Psoas muscle (tissue), 8 donors: ENCODE data around the gene ZNF302. TPM values are rescaled to one million over a fixed set of nuclear protein-coding genes. Genes with fewer than 3 reads are reported as not detected.
"Not testable (repeated sequence)": the region's sequence is repeated elsewhere in the genome, so short reads cannot be mapped to it uniquely, and the experiment has no call there.

ENCODE experiments used
- ATAC-seq, 4 donors: fragments of 200-7000 bp; cut with Tn5 transposase; one replicate each; pipeline ENCODE4 v1.9.1; 2020; ENCODE audit warnings: moderate library complexity in 3 of 4, mild to moderate bottlenecking in 2 of 4
- DNase-seq, 2 donors: peaks; one replicate each; pipeline ENCODE4 v3.0.0-alpha.2; 2020
- H3K27ac ChIP-seq: fragments of 200-600 bp; one replicate; pipeline ENCODE4 v1.8.0; 2022
- H3K27me3 ChIP-seq, 3 donors: fragments of 200-600 bp in 1 of 3; one replicate each; pipeline versions ENCODE4 v1.6.1 to v1.8.0; 2013 to 2022; ENCODE audit warnings: low read length in 2 of 3, mild to moderate bottlenecking in 2 of 3, moderate library complexity in 1 of 3; ENCODE audit not compliant: insufficient read depth in 3 of 3
- H3K36me3 ChIP-seq, 2 donors: fragments of 200-600 bp in 1 of 2; one replicate each; pipeline versions ENCODE4 v1.6.1 to v1.8.0; 2013 to 2022; ENCODE audit warnings: low read depth in 1 of 2, mild to moderate bottlenecking in 1 of 2, moderate library complexity in 1 of 2; ENCODE audit not compliant: insufficient read depth in 1 of 2
- H3K4me1 ChIP-seq: fragments of 200-600 bp; one replicate; pipeline ENCODE4 v1.8.0; 2022
- H3K4me3 ChIP-seq: fragments of 200-600 bp; one replicate; pipeline ENCODE4 v1.8.0; 2022; ENCODE audit warnings: mild to moderate bottlenecking
- H3K9me3 ChIP-seq: fragments of 200-600 bp; one replicate; pipeline ENCODE4 v1.8.0; 2022
- CTCF ChIP-seq: fragments of 200-600 bp; IDR thresholded peaks from one replicate; pipeline ENCODE4 v1.8.0; 2022; ENCODE audit warnings: antibody characterized with exemption
- WGBS, 3 donors: extraction: QIAGEN DNeasy Blood & Tissue Kit; methylation state at CpG; one replicate each; pipeline versions ENCODE4 v1.1.6 to v1.1.7; 2013; 5-methylcytosine and 5-hydroxymethylcytosine counted together
- intact Hi-C, 2 donors: fragments of 100-400 bp; cut with DNase I; formaldehyde crosslinking; loops; one replicate each; pipeline versions ENCODE4 v1.11.0 to v1.14.2; 2022
- polyA plus RNA-seq, 3 donors: library from polyadenylated mRNA; stranded (reverse); fragments of 200-250 nt; gene quantifications; one replicate each; pipeline ENCODE4 v1.2.3, GENCODE V29; 2013
- total RNA-seq, 4 donors: library from RNA; stranded (reverse); fragmentation: NEBNext Ultra II Directional in 2 of 4; extraction: Animal tissue kit (Norgen Biotek cat#: 25700) in 2 of 4; gene quantifications; one replicate each; pipeline versions ENCODE4 v1.2.1 to v1.2.4, GENCODE V29; 2021 to 2023
- donor health status: healthy with polysubstance abuse.
- donor health status: DM: no; HTN: no; CAD: no; lungs with moderate emphysema.
- donor health status: Bipolar disorder and iron deficiency.
- donor health status: healthy.
- donor health status: DM: yes; HTN: yes; CAD: no.
- donor health status: DM: no; HTN: no; CAD: no.
- donor health status: DM: no; HTN: no; CAD: no.
- donor health status: DM: yes; HTN: yes; CAD: no.

The ZNF302 gene
- total and polyA plus RNA-seq, 7 donors, result 20.4 to 86.3 (median 25.6) TPM

- 93 to 96% (median 93%) methylated on average over 25 of the region's 25 CpGs for WGBS, 3 donors
- H3K27ac ChIP-seq, result peak overlapping the region; percentile 80
- no peak for ATAC-seq
- TF ChIP-seq CTCF, result no peak
- H3K36me3 ChIP-seq, result no peaks in the 10 kb centered on the region
- DNase-seq, result no peak
- H3K27me3 ChIP-seq, result no peaks in the 10 kb centered on the region
- intact Hi-C loops, result no loop called here
- no peaks in the 10 kb centered on the region for H3K9me3 ChIP-seq
- peak overlapping the region; percentile 67 for H3K4me3 ChIP-seq
- H3K4me1 ChIP-seq, result peaks cover 4% of the 10 kb centered on the region
Measured at GRCh38 chr19:34666200-34666957, 11.1 kb upstream of the ZNF302 start.

GRCh38 chr19:34666958-34667265 lies 10.6 kb upstream of the ZNF302 start:
- DNase-seq (no peak), ATAC-seq (no peak)
- Histone ChIP-seq H3K27me3 (no peaks in the 10 kb centered on the region), H3K36me3 (no peaks in the 10 kb centered on the region), H3K4me3 (peak overlapping the region; percentile 67), H3K9me3 (no peaks in the 10 kb centered on the region), H3K4me1 (peaks cover 4% of the 10 kb centered on the region), H3K27ac (peak overlapping the region; percentile 80)
- intact Hi-C loops, result no loop called here
- TF ChIP-seq CTCF, result no peak
- WGBS, 3 donors, result 68 to 81% (median 77%) methylated on average over 9 of the region's 9 CpGs

GRCh38 chr19:34667349-34668076 lies 10.0 kb upstream of the ZNF302 start:
- peak; percentile 47 to 70 (median 55) for ATAC-seq

GRCh38 chr19:34668077-34668689 lies 9.3 kb upstream of the ZNF302 start:
- H3K4me1 ChIP-seq, H3K27me3 ChIP-seq, H3K9me3 ChIP-seq, ATAC-seq, intact Hi-C loops, DNase-seq, H3K36me3 ChIP-seq: not testable (repeated sequence)
- Histone ChIP-seq H3K4me3 (peak overlapping the region; percentile 67), H3K27ac (peak overlapping the region; percentile 80)
- WGBS, 3 donors, result 77 to 94% (median 93%) methylated on average over 33 to 36 of the region's 36 CpGs

More at GRCh38 chr19:34667349-34668076, 10.0 kb upstream of the ZNF302 start:
- Histone ChIP-seq H3K4me1 (peaks cover 4% of the 10 kb centered on the region), H3K27me3 (no peaks in the 10 kb centered on the region), H3K9me3 (no peaks in the 10 kb centered on the region), H3K36me3 (no peaks in the 10 kb centered on the region), H3K4me3 (peak overlapping the region; percentile 67), H3K27ac (peak overlapping the region; percentile 80)
- no peak for TF ChIP-seq CTCF
- intact Hi-C loops, result no loop called here
- DNase-seq, result no peak
- WGBS, 3 donors, result 33 to 57% (median 46%) methylated on average over 17 of the region's 17 CpGs

- intact Hi-C loops, H3K4me3 ChIP-seq, H3K36me3 ChIP-seq, H3K9me3 ChIP-seq, ATAC-seq, H3K27ac ChIP-seq, DNase-seq, H3K4me1 ChIP-seq, H3K27me3 ChIP-seq: not testable (repeated sequence)
- 75 to 85% (median 81%) methylated on average over 5 of the region's 5 CpGs for WGBS, 3 donors
Measured at GRCh38 chr19:34668690-34669089, 8.8 kb upstream of the ZNF302 start.
